ENCODE measurements around the gene FOXJ3.

FOXJ3 gene

DNA sequence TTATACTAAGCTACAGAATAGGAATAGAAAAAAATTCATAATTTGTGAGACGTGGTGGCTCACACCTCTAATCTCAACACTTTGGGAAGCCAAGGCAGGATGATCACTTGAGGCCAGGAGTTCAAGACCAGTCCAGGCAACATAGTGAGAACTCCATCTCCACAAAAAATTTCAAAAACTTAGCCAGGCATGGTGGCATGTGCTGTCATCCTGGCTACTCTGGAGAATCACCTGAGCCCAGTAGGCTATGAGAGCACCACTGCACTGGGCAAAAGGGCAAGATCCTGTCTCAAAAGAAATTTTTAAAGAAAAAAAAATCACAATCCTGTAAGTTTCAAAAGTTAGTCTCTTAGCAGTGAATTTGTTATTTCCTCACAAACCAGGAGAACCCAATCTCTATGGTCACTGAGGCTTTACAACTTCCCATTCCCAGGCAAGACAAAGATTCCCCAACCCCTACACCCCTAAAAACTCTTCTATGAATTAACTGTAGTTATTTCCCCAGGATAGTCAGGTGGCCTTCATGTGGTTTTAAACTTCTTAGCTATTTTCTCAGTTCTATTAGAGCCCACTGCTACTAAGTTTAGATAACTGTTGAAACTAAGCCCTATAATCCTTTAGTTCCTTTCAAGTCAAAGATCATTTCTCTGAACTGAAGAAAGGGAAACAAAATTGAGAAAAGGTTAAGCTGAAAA is 74.5 kb downstream of the FOXJ3 start:
- CTCF ChIA-PET: interaction anchor here (0.6 to 0.9 kb wide), 2 partner anchors 87 to 113 kb away, joined by 3 read pairs; no protein-coding TSS in a partner anchor
- no peak for DNase-seq (ENCODE audit: extremely low spot score)
- TF ChIP-seq SUZ12 (IDR thresholded peaks at IDR 0.05): no peak
- no peak for TF ChIP-seq SP1 (IDR thresholded peaks at IDR 0.05)
- no peak for TF ChIP-seq ELF4 (IDR thresholded peaks at IDR 0.05)
- no peak for TF ChIP-seq NFRKB (IDR thresholded peaks at IDR 0.05)
- POLR2A ChIA-PET: interaction anchor here (1.1 kb wide), 1 partner anchor 75 kb away, joined by 3 read pairs; no protein-coding TSS in a partner anchor

DNA sequence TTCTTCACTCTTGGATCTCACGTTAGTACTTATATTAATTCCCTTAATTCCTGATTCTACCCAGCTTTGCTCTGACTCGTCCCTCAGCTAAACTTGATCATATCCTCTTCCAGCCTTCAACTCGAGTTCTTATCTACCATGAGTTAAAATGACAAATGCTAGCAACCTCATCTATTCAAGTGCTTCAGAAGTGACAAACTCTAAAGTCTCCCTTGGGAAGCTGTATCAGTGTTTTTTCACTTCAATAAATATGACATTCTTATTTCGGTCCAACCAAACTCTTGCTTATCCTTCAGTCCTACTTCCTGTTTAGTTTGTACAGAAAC is 75.3 kb downstream of the FOXJ3 start:
- no peak for DNase-seq (ENCODE audit: extremely low spot score)
- ChIA-PET CTCF (interaction anchor here (0.6 to 0.9 kb wide), 2 partner anchors 86 to 264 kb away, joined by 3 read pairs; no protein-coding TSS in a partner anchor), POLR2A (interaction anchor here (1.1 kb wide), 1 partner anchor 76 kb away, joined by 3 read pairs; no protein-coding TSS in a partner anchor)
- TF ChIP-seq L3MBTL2 (conservative IDR thresholded peaks at IDR 0.05) (no peak), NFRKB (IDR thresholded peaks at IDR 0.05) (no peak)

DNA sequence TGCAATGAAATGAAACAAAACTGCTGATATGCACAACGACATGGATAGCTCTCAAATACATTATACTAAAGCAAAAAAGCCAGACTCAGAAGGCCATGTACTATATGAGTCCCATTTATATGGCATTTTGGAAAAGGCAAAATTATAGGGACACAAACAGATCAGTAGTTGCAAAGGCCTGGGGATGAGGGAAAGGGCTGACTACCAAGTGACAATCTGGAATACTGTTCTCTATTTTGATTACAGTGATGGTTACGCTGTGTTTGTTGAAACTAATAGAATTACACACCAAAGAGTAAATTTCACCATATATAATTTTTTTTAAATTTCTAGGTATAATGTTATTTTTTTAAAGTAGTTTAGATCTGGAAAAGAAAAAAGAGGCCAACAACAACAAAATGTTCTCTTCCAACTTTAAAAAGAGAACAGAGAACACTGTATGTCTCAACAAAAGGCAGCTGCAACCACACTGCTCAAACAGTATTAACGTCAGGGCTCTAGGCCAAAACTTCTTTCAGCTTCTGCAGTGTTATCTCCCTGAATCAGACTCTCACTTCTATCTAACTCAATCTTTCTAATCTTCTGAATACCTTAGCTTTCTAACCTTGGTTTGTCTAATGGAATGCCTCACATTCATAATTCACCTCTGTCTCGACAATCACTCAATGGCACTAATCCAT is 75.8 kb downstream of the FOXJ3 start:
- DNase-seq (ENCODE audit: extremely low spot score): no peak
- POLR2A ChIA-PET: interaction anchor here (1.1 kb wide), 1 partner anchor 76 kb away, joined by 3 read pairs; no protein-coding TSS in a partner anchor
- CTCF ChIA-PET: interaction anchor here (0.6 to 0.9 kb wide), 2 partner anchors 86 to 265 kb away, joined by 3 read pairs; no protein-coding TSS in a partner anchor
- TF ChIP-seq LEF1 (IDR thresholded peaks at IDR 0.05; ENCODE audit: borderline replicate concordance) (no peak), FOXA1 (IDR thresholded peaks at IDR 0.05) (no peak), SP1 (IDR thresholded peaks at IDR 0.05) (no peak), ARNT (IDR thresholded peaks at IDR 0.05) (no peak)
- TF ChIP-seq, protein P1, sequence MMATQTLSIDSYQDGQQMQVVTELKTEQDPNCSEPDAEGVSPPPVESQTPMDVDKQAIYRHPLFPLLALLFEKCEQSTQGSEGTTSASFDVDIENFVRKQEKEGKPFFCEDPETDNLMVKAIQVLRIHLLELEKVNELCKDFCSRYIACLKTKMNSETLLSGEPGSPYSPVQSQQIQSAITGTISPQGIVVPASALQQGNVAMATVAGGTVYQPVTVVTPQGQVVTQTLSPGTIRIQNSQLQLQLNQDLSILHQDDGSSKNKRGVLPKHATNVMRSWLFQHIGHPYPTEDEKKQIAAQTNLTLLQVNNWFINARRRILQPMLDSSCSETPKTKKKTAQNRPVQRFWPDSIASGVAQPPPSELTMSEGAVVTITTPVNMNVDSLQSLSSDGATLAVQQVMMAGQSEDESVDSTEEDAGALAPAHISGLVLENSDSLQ (IDR thresholded peaks at IDR 0.05): no peak

DNA sequence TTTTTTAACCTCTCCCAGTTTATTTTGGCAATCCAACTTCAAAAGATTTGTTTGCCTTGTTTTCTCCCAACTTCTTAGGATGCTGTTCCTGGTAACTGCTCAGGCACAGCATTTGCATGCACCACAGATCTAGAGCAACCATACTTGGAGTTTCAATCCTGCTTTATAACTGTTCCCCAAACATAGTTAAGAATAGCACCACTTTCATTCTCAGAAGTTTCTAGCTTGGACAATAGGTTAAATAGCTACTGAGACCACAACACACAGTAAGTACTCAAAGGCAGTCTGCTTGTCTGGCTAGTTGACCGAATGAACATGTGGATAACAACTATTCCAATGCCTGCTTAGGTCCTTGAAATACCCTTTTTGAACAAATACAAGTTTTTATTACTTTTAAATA is 76.8 kb downstream of the FOXJ3 start:
- ChIA-PET CTCF (no interaction called here), POLR2A (no interaction called here)
- no peak for DNase-seq (ENCODE audit: extremely low spot score)
- TF ChIP-seq ZNF384 (IDR thresholded peaks at IDR 0.05): no peak
- TF ChIP-seq ELF4 (IDR thresholded peaks at IDR 0.05): no peak
- no peak for TF ChIP-seq FOXM1 (IDR thresholded peaks at IDR 0.05; ENCODE audit: borderline replicate concordance)
- TF ChIP-seq ARNT (IDR thresholded peaks at IDR 0.05): no peak
- TF ChIP-seq SP1 (IDR thresholded peaks at IDR 0.05): no peak
- no peak for TF ChIP-seq CTBP1 (IDR thresholded peaks at IDR 0.05; ENCODE audit: borderline replicate concordance)
- no peak for TF ChIP-seq TARDBP (IDR thresholded peaks at IDR 0.05)
- no peak for TF ChIP-seq NFRKB (IDR thresholded peaks at IDR 0.05)
- TF ChIP-seq HDGF (IDR thresholded peaks at IDR 0.05; ENCODE audit: borderline replicate concordance): no peak
- TF ChIP-seq FOXK2 (IDR thresholded peaks at IDR 0.05): no peak
- TF ChIP-seq, protein P1 (IDR thresholded peaks at IDR 0.05): no peak
- TF ChIP-seq FOXA1 (IDR thresholded peaks at IDR 0.05): no peak
- no peak for TF ChIP-seq SUZ12 (IDR thresholded peaks at IDR 0.05)
- no peak for TF ChIP-seq BHLHE40 (IDR thresholded peaks at IDR 0.05; ENCODE audit: borderline replicate concordance)

DNA sequence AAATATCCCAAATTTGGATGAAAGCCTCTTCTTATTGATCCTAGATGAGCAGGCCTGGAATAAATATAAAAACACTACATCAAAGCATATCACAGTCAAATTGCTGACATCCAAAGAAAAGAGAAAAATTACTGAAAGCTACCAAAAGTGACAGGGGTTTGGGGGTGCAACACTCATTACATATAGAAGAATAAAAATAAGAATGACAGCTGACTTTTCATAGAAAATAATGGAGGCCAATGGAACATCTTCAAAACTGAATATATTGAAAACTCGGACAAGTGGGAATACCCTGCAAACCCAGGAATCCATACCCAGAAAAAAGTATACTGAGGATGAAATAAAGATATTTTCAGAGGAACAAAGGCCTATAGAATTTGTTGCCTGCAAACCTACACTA is 84.0 kb downstream of the FOXJ3 start:
- no peak for DNase-seq (ENCODE audit: extremely low spot score)
- TF ChIP-seq FOXM1 (IDR thresholded peaks at IDR 0.05; ENCODE audit: borderline replicate concordance): no peak
- no peak for TF ChIP-seq SUZ12 (IDR thresholded peaks at IDR 0.05)
- no peak for TF ChIP-seq FOXK2 (IDR thresholded peaks at IDR 0.05)
- TF ChIP-seq L3MBTL2 (conservative IDR thresholded peaks at IDR 0.05): no peak
- no peak for TF ChIP-seq ARNT (IDR thresholded peaks at IDR 0.05)
- no peak for TF ChIP-seq LEF1 (IDR thresholded peaks at IDR 0.05; ENCODE audit: borderline replicate concordance)
- no peak for TF ChIP-seq TARDBP (IDR thresholded peaks at IDR 0.05)
- TF ChIP-seq HDGF (IDR thresholded peaks at IDR 0.05; ENCODE audit: borderline replicate concordance): no peak
- no peak for TF ChIP-seq CTBP1 (IDR thresholded peaks at IDR 0.05; ENCODE audit: borderline replicate concordance)
- TF ChIP-seq FOXA1 (IDR thresholded peaks at IDR 0.05): no peak
- TF ChIP-seq, protein P1 (IDR thresholded peaks at IDR 0.05): no peak
- no peak for TF ChIP-seq NFRKB (IDR thresholded peaks at IDR 0.05)
- no peak for TF ChIP-seq ELF4 (IDR thresholded peaks at IDR 0.05)
- no peak for TF ChIP-seq BHLHE40 (IDR thresholded peaks at IDR 0.05; ENCODE audit: borderline replicate concordance)
- no peak for TF ChIP-seq ZNF384 (IDR thresholded peaks at IDR 0.05)
- ChIA-PET POLR2A (no interaction called here), CTCF (no interaction called here)

DNA sequence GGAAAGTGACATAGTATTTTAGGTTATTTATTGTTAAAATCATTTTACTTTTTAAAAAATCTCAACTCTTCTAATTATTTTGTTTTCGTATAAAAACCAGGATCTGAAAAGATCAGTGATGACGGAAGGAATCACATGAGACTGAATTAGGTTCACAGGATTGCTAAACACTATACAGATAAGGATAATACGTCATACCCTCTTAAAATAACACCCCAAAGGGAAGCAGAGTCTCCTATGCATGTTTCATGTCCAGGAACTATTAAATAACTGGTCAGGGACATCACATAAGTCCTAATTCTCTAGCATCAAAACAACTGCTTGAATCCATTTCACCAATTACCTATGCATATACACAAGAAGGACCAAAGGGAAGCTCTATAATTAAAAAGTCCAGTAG is 84.9 kb downstream of the FOXJ3 start:
- ChIA-PET POLR2A (no interaction called here), CTCF (no interaction called here)

More for the DNA sequence above, 84.9 kb downstream of the FOXJ3 start:
- no peak for DNase-seq (ENCODE audit: extremely low spot score)
- TF ChIP-seq BHLHE40 (IDR thresholded peaks at IDR 0.05; ENCODE audit: borderline replicate concordance) (no peak), FOXK2 (IDR thresholded peaks at IDR 0.05) (no peak), ELF4 (IDR thresholded peaks at IDR 0.05) (no peak)
